CD4-positive, alpha-beta T cell (primary cell): Measurements from ENCODE around the gene TFEB. TPM values are rescaled to one million over a fixed set of nuclear protein-coding genes. Genes with fewer than 3 reads are reported as not detected.

Experiments used
- ATAC-seq: fragments of 200-7000 bp; cut with Tn5 transposase; one replicate; pipeline ENCODE4 v1.10.0; 2022; ENCODE audit warnings: mild to moderate bottlenecking; ENCODE audit not compliant: poor library complexity
- CTCF ChIA-PET: fragments of 350-600 bp; sonication (Branson Sonifier 250); formaldehyde crosslinking; loops from one replicate; lab custom pipeline; 2021; ENCODE audit warnings: antibody characterized with exemption, inconsistent platforms; lab: Charles Lee
- POLR2A ChIA-PET: fragments of 350-600 bp; sonication (Branson Sonifier 250); formaldehyde crosslinking; loops from one replicate; lab custom pipeline; 2021; ENCODE audit warnings: antibody characterized with exemption, inconsistent platforms; lab: Charles Lee
- DNase-seq, 14 experiments: peaks; one replicate each; pipeline ENCODE4 v3.0.0-alpha.2; 2013 to 2020; ENCODE audit warnings: mixed read lengths in 2 of 14
- H3K27ac ChIP-seq, 2 donors: one replicate each; pipeline versions ENCODE4 v1.5.1 to v1.7.0; 2013; ENCODE audit warnings: low read length in 2 of 2, low read depth in 1 of 2, mild to moderate bottlenecking in 1 of 2
- H3K27me3 ChIP-seq, 2 experiments: 1 replicate in 1 of 2; 2 replicates in 1 of 2; pipeline versions ENCODE4 v1.6.1 to v1.7.0; 2013; ENCODE audit warnings: low read length in 2 of 2, control low read depth in 1 of 2, mild to moderate bottlenecking in 1 of 2, moderate library complexity in 1 of 2; ENCODE audit not compliant: insufficient read depth in 2 of 2, control insufficient read depth in 1 of 2
- H3K36me3 ChIP-seq: one replicate; pipeline ENCODE4 v1.6.1; 2013; ENCODE audit warnings: low read length, control low read depth; ENCODE audit not compliant: insufficient read depth
- H3K4me1 ChIP-seq: one replicate; pipeline ENCODE4 v1.6.1; 2013; ENCODE audit warnings: low read length, control low read depth; ENCODE audit not compliant: insufficient read depth
- H3K4me3 ChIP-seq: one replicate; pipeline ENCODE4 v1.5.1; 2013; ENCODE audit warnings: mild to moderate bottlenecking, low read length, moderate library complexity
- H3K9me3 ChIP-seq, 2 experiments: 1 replicate in 1 of 2; 2 replicates in 1 of 2; pipeline versions ENCODE4 v1.6.1 to v1.7.0; 2013; ENCODE audit warnings: low read length in 2 of 2, mild to moderate bottlenecking in 2 of 2, control low read depth in 1 of 2, moderate library complexity in 1 of 2; ENCODE audit not compliant: control insufficient read depth in 1 of 2, insufficient read depth in 1 of 2
- H3K27ac Mint-ChIP-seq: one replicate; pipeline ENCODE4 v1.8.0; 2020; ENCODE audit warnings: mixed read lengths
- H3K27me3 Mint-ChIP-seq: one replicate; pipeline ENCODE4 v1.8.0; 2021; ENCODE audit warnings: mixed read lengths
- H3K36me3 Mint-ChIP-seq: one replicate; pipeline ENCODE4 v1.8.0; 2021; ENCODE audit warnings: low read depth, mixed read lengths
- H3K4me1 Mint-ChIP-seq: one replicate; pipeline ENCODE4 v1.8.0; 2021; ENCODE audit warnings: low read depth, mixed read lengths
- H3K4me3 Mint-ChIP-seq: one replicate; pipeline ENCODE4 v1.8.0; 2020; ENCODE audit warnings: mild to moderate bottlenecking, mixed read lengths
- H3K9me3 Mint-ChIP-seq: one replicate; pipeline ENCODE4 v1.8.0; 2020; ENCODE audit warnings: mixed read lengths
- CTCF ChIP-seq: fragments of 200-600 bp; IDR thresholded peaks from one replicate; pipeline ENCODE4 v1.8.0; 2022; ENCODE audit warnings: antibody characterized with exemption, mild to moderate bottlenecking
- intact Hi-C, 2 experiments: fragments of 100-400 bp; cut with DNase I in 1 of 2; cut with micrococcal nuclease in 1 of 2; formaldehyde crosslinking; loops; one replicate each; pipeline versions ENCODE4 v1.15.1 to v1.9.0; 2023 to 2025; cut with DNase I, micrococcal nuclease
- total RNA-seq, 174 experiments: library from RNA in 2 of 174; stranded (reverse) in 2 of 174; gene quantifications; one replicate each; pipeline ENCODE4 v1.2.3 and lab custom pipeline; 2021 to 2026

Gene TFEB
- total RNA-seq, 2 experiments from 2014 or later: 23.8 to 24.1 TPM

- Mint-ChIP-seq H3K27me3 (no peaks in the 10 kb centered on the region), H3K4me1 (no peaks in the 10 kb centered on the region), H3K4me3 (no peak overlapping the region), H3K27ac (no peak overlapping the region), H3K36me3 (no peaks in the 10 kb centered on the region), H3K9me3 (no peaks in the 10 kb centered on the region)
- H3K9me3 ChIP-seq: no peaks in the 10 kb centered on the region
- intact Hi-C loops: no loop called here
- no peaks in the 10 kb centered on the region for H3K27me3 ChIP-seq
- ChIA-PET CTCF (no interaction called here), POLR2A (no interaction called here)
- no peak overlapping the region for H3K27ac ChIP-seq
- no peak for ATAC-seq
- DNase-seq: no peak
- H3K4me3 ChIP-seq: no peak overlapping the region
- no peaks in the 10 kb centered on the region for H3K4me1 ChIP-seq
- TF ChIP-seq CTCF: no peak
- H3K36me3 ChIP-seq: peaks cover 4% of the 10 kb centered on the region
These were observed 37.3 kb downstream of the TFEB start for GRCh38 chr6:41697861-41698781.

- CTCF ChIA-PET: no interaction called here
- ATAC-seq: no peak
- no peaks in the 10 kb centered on the region for H3K36me3 Mint-ChIP-seq
- no peaks in the 10 kb centered on the region for H3K27me3 Mint-ChIP-seq
- POLR2A ChIA-PET: no interaction called here
- H3K27ac ChIP-seq: no peak overlapping the region
- no peak overlapping the region for H3K4me3 ChIP-seq
- H3K4me1 Mint-ChIP-seq: no peaks in the 10 kb centered on the region
- DNase-seq: no peak
- intact Hi-C loops: no loop called here
- no peak overlapping the region for H3K27ac Mint-ChIP-seq
- no peaks in the 10 kb centered on the region for H3K9me3 ChIP-seq
- no peak overlapping the region for H3K4me3 Mint-ChIP-seq
- no peaks in the 10 kb centered on the region for H3K9me3 Mint-ChIP-seq
- no peaks in the 10 kb centered on the region for H3K27me3 ChIP-seq
- no peak for TF ChIP-seq CTCF
- H3K4me1 ChIP-seq: no peaks in the 10 kb centered on the region
- H3K36me3 ChIP-seq: no peaks in the 10 kb centered on the region
These were observed 38.6 kb downstream of the TFEB start for GRCh38 chr6:41696788-41697187.

- Mint-ChIP-seq H3K27ac (no peak overlapping the region), H3K27me3 (no peaks in the 10 kb centered on the region), H3K4me1 (no peaks in the 10 kb centered on the region), H3K4me3 (no peak overlapping the region), H3K9me3 (no peaks in the 10 kb centered on the region), H3K36me3 (no peaks in the 10 kb centered on the region)
- H3K9me3 ChIP-seq: no peaks in the 10 kb centered on the region
- no peak for TF ChIP-seq CTCF
- no peak overlapping the region for H3K4me3 ChIP-seq
- ChIA-PET POLR2A (no interaction called here), CTCF (interaction anchor here (0.8 kb wide), 1 partner anchor 12 kb away, joined by 3 read pairs; no protein-coding TSS in a partner anchor)
- intact Hi-C loops: no loop called here
- DNase-seq (no peak), ATAC-seq (no peak)
- no peak overlapping the region for H3K27ac ChIP-seq
- H3K4me1 ChIP-seq: no peaks in the 10 kb centered on the region
- H3K27me3 ChIP-seq: no peaks in the 10 kb centered on the region
- H3K36me3 ChIP-seq: peaks cover 3% of the 10 kb centered on the region
These were observed 39.6 kb downstream of the TFEB start for GRCh38 chr6:41695825-41696224.
